K562 (cell line): Measurements from ENCODE around the gene FAM162B. TPM values are rescaled to one million over a fixed set of nuclear protein-coding genes. Genes with fewer than 3 reads are reported as not detected.

ENCODE experiments used
- ATAC-seq: fragments of 200-7000 bp; cut with Tn5 transposase; 3 replicates; pipeline ENCODE4 v1.9.1; 2020; ENCODE audit warnings: moderate library complexity
- BruUV-seq: library from RNA; stranded (reverse); fragments of 400-500 nt; replicated peaks from 2 replicates; lab custom pipeline; 2021; lab: Mats Ljungman, UMichigan
- CTCF ChIA-PET: fragments of 300-600 bp; formaldehyde crosslinking; extraction: SDS; loops from one replicate; lab custom pipeline; 2021; ENCODE audit warnings: low intra/inter-chr PET ratio; lab: Yijun Ruan, JAX
- POLR2A ChIA-PET: fragments of 300-600, 350-650 bp; sonication (Branson Sonifier 250); formaldehyde crosslinking; extraction: SDS; loops from one replicate; lab custom pipeline; 2021; ENCODE audit warnings: antibody characterized with exemption, inconsistent platforms; lab: Yijun Ruan, JAX
- DNase-seq, 4 experiments: peaks; one replicate each; pipeline versions ENCODE4 v3.0.0 to v3.0.0-alpha.2; 2011 to 2018; ENCODE audit warnings: low spot score in 3 of 4, mixed read lengths in 3 of 4; ENCODE audit errors: extremely low read depth in 1 of 4
- FAIRE-seq: peaks from 2 replicates; lab custom pipeline; 2011; peaks lifted over from hg19 to GRCh38; lab: Jason Lieb, UNC
- H2AFZ ChIP-seq: 2 replicates; pipeline ENCODE4 v1.6.0; 2011; ENCODE audit warnings: low read depth, low read length, control low read depth, inconsistent platforms
- H3K27ac ChIP-seq: fragments of 200-600 bp; 3 replicates; pipeline ENCODE4 v1.8.0; 2011; ENCODE audit warnings: low read depth, mild to moderate bottlenecking, control low read depth, inconsistent platforms, low read length, moderate library complexity, mixed read lengths; ENCODE audit errors: extremely low read depth
- H3K27me3 ChIP-seq, 2 experiments: fragments of 300-600 bp in 1 of 2; 2 replicates in 1 of 2; 3 replicates in 1 of 2; pipeline versions ENCODE4 v1.6.0 to v1.8.0; 2011; ENCODE audit warnings: inconsistent platforms in 2 of 2, low read length in 2 of 2, mild to moderate bottlenecking in 1 of 2, mixed read lengths in 1 of 2, moderate library complexity in 1 of 2; ENCODE audit not compliant: control insufficient read depth in 2 of 2, insufficient read depth in 2 of 2
- H3K36me3 ChIP-seq: fragments of 300-600 bp; 3 replicates; pipeline ENCODE4 v1.8.0; 2011; ENCODE audit warnings: mild to moderate bottlenecking, low read length, inconsistent platforms; ENCODE audit not compliant: control insufficient read depth, insufficient read depth
- H3K4me1 ChIP-seq, 2 experiments: fragments of 200-600 bp in 1 of 2; replicated peaks in 1 of 2; 2 replicates in 1 of 2; 3 replicates in 1 of 2; pipeline versions ENCODE4 v1.5.1 to v1.8.0; 2011; ENCODE audit warnings: inconsistent platforms in 2 of 2, low read length in 2 of 2, mild to moderate bottlenecking in 1 of 2, mixed read lengths in 1 of 2, moderate library complexity in 1 of 2; ENCODE audit not compliant: control insufficient read depth in 2 of 2, insufficient read depth in 2 of 2
- H3K4me2 ChIP-seq: 2 replicates; pipeline ENCODE4 v1.6.1; 2011; ENCODE audit warnings: low read length, control low read depth, inconsistent platforms, mixed read lengths; ENCODE audit not compliant: insufficient read depth
- H3K4me3 ChIP-seq: fragments of 200-600 bp; sonication (generic), shearing (Covaris generic); 2 replicates; pipeline ENCODE4 v1.5.1; 2016; ENCODE audit warnings: control low read depth, inconsistent platforms
- H3K79me2 ChIP-seq: fragments of 200-600 bp; 3 replicates; pipeline ENCODE4 v1.8.0; 2011; ENCODE audit warnings: low read length, inconsistent platforms; ENCODE audit not compliant: control insufficient read depth, insufficient read depth
- H3K9ac ChIP-seq, 2 experiments: 2 replicates each; pipeline versions ENCODE4 v1.6.0 to v1.6.1; 2011; ENCODE audit warnings: low read depth in 2 of 2, low read length in 2 of 2, control low read depth in 1 of 2, inconsistent platforms in 1 of 2, mild to moderate bottlenecking in 1 of 2, mixed read lengths in 1 of 2; ENCODE audit not compliant: insufficient read depth in 1 of 2
- H3K9me1 ChIP-seq: one replicate; pipeline ENCODE4 v1.6.0; 2011; ENCODE audit warnings: inconsistent platforms, mild to moderate bottlenecking, low read length, moderate library complexity; ENCODE audit not compliant: control insufficient read depth, insufficient read depth
- H3K9me3 ChIP-seq: replicated peaks from 2 replicates; pipeline ENCODE4 v1.5.1; 2011; ENCODE audit warnings: low read depth, low read length, inconsistent platforms; ENCODE audit not compliant: control insufficient read depth, insufficient read depth
- H4K20me1 ChIP-seq: replicated peaks from 2 replicates; pipeline ENCODE4 v1.6.1; 2011; ENCODE audit warnings: low read length, inconsistent platforms, mixed read lengths; ENCODE audit not compliant: control insufficient read depth, insufficient read depth
- CBFA2T3 ChIP-seq: fragments of 450-650 bp; IDR thresholded peaks from 2 replicates; pipeline ENCODE4 v1.6.1; 2017
- CTCFL ChIP-seq: IDR thresholded peaks from 2 replicates; pipeline ENCODE4 v1.6.1; 2011; ENCODE audit warnings: borderline replicate concordance, low read depth, mild to moderate bottlenecking, moderate library complexity, low read length; ENCODE audit not compliant: insufficient read depth, poor library complexity, severe bottlenecking
- IFI16 ChIP-seq: fragments of 250-450 bp; sonication (Bioruptor Pico); IDR thresholded peaks from 2 replicates; pipeline ENCODE4 v2.1.2; 2022; ENCODE audit warnings: mild to moderate bottlenecking, inconsistent platforms
- MGA ChIP-seq: fragments of 450-650 bp; IDR thresholded peaks from 2 replicates; pipeline ENCODE4 v1.6.1; 2016; ENCODE audit warnings: mild to moderate bottlenecking, moderate library complexity
- SIX5 ChIP-seq, 2 experiments: IDR thresholded peaks; 2 replicates each; pipeline ENCODE4 v1.6.1; 2011; ENCODE audit warnings: low read length in 2 of 2, borderline replicate concordance in 1 of 2, low read depth in 1 of 2, mild to moderate bottlenecking in 1 of 2, moderate library complexity in 1 of 2; ENCODE audit not compliant: insufficient read depth in 1 of 2
- ZNF77 ChIP-seq: fragments of 250-450 bp; sonication (Bioruptor Pico); IDR thresholded peaks from 2 replicates; pipeline ENCODE4 v1.5.0; 2020
- WGBS: fragments of 100-300 bp; shearing (Covaris generic); methylation state at CpG from one replicate; pipeline ENCODE4 v1.1.6; 2016; ENCODE audit warnings: low coverage, mixed read lengths; ENCODE audit not compliant: insufficient coverage; ENCODE audit errors: missing lambda C conversion rate; 5-methylcytosine and 5-hydroxymethylcytosine counted together
- in situ Hi-C: fragments of 300-500 bp; cut with MboI; formaldehyde crosslinking; loops from 4 replicates; pipeline ENCODE4 v1.15.0; 2018; ENCODE audit warnings: inconsistent platforms, mixed read lengths
- intact Hi-C: fragments of 100-400 bp; cut with micrococcal nuclease; formaldehyde crosslinking; loops from 2 replicates; pipeline ENCODE4 v1.14.2; 2022
- polyA plus RNA-seq, 8 experiments: library from polyadenylated mRNA; depleted of rRNA in 4 of 8; stranded (reverse) in 5 of 8; unstranded in 3 of 8; fragments of >200 nt; fragmentation: Nextera tagmentation in 2 of 8; fragmentation: Illumina TruSeq in 1 of 8; extraction: Ambion mirVana in 2 of 8; extraction: Trizol in 1 of 8; gene quantifications; 2 replicates each; pipeline versions ENCODE4 v1.2.1 to v1.2.3, GENCODE V29; 2011 to 2014; ENCODE audit warnings: inconsistent platforms in 1 of 8, missing spikeins in 1 of 8
- total RNA-seq, 7 experiments: library from RNA; depleted of rRNA in 6 of 7; stranded (reverse); fragments of >200 nt in 6 of 7; fragmentation: Illumina TruSeq in 2 of 7; extraction: Trizol in 2 of 7; gene quantifications; 2 replicates each; pipeline versions ENCODE4 v1.2.1 to v1.2.3, GENCODE V29; 2011 to 2021; ENCODE audit warnings: low replicate concordance in 1 of 7
- TF ChIP-seq, protein P1 (sequence below): fragments of 450-650 bp; conservative IDR thresholded peaks from 2 replicates; pipeline ENCODE4 v1.6.1; 2016; ENCODE audit warnings: missing genetic modification characterization, low read depth, mild to moderate bottlenecking, control low read depth, missing compliant biosample characterization

Gene FAM162B
- total and polyA plus RNA-seq, 9 of the 15 experiments (the other 6 are each of a cell fraction or from before 2014, with no cell fraction given), result not detected

DNA sequence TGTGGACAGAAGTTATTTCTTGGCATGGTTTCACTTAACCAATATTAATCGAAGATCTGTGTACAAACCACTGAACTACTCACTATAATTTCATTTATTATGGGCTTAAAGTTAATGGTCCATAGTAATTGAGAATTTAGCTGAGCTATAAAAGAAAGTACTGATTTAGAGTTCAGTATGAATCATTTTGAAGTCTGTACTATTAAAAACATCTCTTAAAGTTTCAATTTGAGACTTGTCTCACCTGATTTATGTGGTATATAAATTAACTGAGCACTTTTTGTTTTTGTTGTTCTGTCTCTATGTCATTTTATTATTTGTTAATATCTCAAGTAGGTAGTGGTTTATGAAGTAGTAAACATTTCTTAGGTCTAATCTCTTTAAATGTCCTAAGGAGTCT is 59.6 kb downstream of the FAM162B start:
- Histone ChIP-seq H3K27me3 (no peaks in the 10 kb centered on the region), H3K27ac (no peak overlapping the region), H3K9me3 (no peaks in the 10 kb centered on the region), H3K9ac (no peak overlapping the region), H3K4me1 (no peaks in the 10 kb centered on the region), H3K36me3 (peaks cover 38% of the 10 kb centered on the region; the same call in 2 of the 3 replicates), H4K20me1 (no peaks in the 10 kb centered on the region), H3K4me3 (no peak overlapping the region), H2AFZ (no peak overlapping the region), H3K9me1 (no peaks in the 10 kb centered on the region), H3K4me2 (no peak overlapping the region), H3K79me2 (no peaks in the 10 kb centered on the region)
- intact Hi-C loops (no loop called here), in situ Hi-C loops (no loop called here)
- CTCF ChIA-PET, result no interaction called here
- POLR2A ChIA-PET, result no interaction called here
- DNase-seq (no peak), ATAC-seq (no peak), FAIRE-seq (no peak)
- WGBS, result 54% methylated on average over 1 of the region's 1 CpG
- BruUV-seq, result no TSS peak
- TF ChIP-seq SIX5 (IDR thresholded peaks at IDR 0.05; ENCODE audit: borderline replicate concordance in 1 of 2, insufficient read depth in 1 of 2, low read depth in 1 of 2, low read length in 2 of 2) (no peak), MGA (no peak), IFI16 (CRISPR knock-in tag) (no peak), ZNF77 (no peak), CTCFL (no peak), CBFA2T3 (no peak)
- TF ChIP-seq, protein P1, sequence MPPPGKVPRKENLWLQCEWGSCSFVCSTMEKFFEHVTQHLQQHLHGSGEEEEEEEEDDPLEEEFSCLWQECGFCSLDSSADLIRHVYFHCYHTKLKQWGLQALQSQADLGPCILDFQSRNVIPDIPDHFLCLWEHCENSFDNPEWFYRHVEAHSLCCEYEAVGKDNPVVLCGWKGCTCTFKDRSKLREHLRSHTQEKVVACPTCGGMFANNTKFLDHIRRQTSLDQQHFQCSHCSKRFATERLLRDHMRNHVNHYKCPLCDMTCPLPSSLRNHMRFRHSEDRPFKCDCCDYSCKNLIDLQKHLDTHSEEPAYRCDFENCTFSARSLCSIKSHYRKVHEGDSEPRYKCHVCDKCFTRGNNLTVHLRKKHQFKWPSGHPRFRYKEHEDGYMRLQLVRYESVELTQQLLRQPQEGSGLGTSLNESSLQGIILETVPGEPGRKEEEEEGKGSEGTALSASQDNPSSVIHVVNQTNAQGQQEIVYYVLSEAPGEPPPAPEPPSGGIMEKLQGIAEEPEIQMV, result no peak
